GM12891 (cell line): ENCODE results near the gene PLA2G12A.

ENCODE experiments used
- POLR2A ChIP-seq: IDR thresholded peaks from 2 replicates; pipeline ENCODE4 v1.6.1; 2011; ENCODE audit warnings: low read depth, low read length, control low read depth
- POLR2AphosphoS5 ChIP-seq: IDR thresholded peaks from 2 replicates; pipeline ENCODE4 v1.6.1; 2011; ENCODE audit warnings: low read depth, low read length, control low read depth
- TAF1 ChIP-seq: IDR thresholded peaks from 2 replicates; pipeline ENCODE4 v1.6.1; 2011; ENCODE audit warnings: low read depth, low read length, control low read depth

DNA sequence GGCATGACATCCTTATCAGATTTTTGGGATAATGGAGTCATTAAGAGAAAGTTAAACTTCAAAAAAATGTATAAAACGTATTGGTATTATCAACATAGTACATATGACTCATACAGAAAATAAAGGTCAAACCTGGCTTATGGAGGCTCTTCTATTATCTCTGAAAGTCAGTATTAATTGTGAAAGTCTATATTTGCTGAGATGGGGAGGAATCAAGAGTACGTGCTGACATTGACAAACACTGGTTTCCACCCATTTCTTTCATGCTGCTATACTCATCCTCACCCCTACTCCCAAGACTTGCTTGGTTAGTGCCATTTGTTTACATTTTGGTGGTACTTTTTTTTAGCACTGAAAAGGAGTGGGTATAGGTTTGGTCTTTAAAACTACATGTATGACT lies 30.8 kb upstream of the PLA2G12A start:
- TF ChIP-seq POLR2AphosphoS5 (no peak), POLR2A (no peak), TAF1 (no peak)
